CD4-positive, alpha-beta T cell treated with Interleukin-15 for 1 hour (primary cell): Measurements from ENCODE around the gene DOK7.
A peak's percentile ranks its signal among the peaks of the same experiment; 100 is the strongest.
"Not testable (repeated sequence)": the region's sequence is repeated elsewhere in the genome, so short reads cannot be mapped to it uniquely, and the experiment has no call there.

Source experiments
- DNase-seq: peaks from one replicate; pipeline ENCODE4 v3.0.0-alpha.2; 2020

DOK7 gene

DNA sequence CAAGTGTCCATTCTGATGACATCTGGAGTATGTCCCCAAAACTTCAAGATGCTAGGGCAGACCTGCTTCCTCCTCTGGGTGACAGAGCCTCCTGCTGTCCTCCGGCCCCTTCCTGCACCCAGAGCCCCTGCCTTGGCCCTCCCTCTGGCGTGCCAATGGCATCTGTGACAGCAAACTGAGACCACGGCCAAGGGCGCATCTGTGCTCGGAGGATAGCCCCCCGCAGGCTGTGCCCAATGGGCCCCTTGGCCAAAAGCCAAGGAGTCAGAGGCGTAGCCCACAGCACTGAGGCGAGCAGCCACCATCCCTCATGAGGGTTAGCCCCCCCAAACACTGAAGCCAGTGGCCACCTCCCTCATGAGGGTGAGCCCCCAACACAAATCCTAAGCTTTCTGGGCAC, 61.2 kb downstream of the DOK7 start:
- no peak for DNase-seq

DNA sequence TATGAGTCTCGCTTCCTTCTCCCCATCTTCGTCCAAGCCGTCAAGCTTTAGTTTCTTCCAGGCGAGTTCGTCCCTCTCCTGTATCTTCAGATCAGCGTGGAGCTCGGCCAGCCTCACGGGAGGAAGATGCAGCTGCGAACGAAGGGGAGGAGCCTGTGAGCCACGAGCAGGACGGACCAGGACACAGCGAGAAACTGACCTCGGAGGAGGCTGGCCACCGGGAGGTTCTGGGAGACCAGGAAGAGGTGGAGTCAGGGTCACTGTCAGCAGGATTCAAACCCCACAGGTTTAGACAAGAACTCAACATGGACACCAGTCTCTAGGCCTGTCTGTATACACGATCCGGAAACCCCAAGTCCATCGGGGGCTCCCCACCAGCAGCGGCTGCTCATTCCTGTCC, 61.8 kb downstream of the DOK7 start:
- no peak for DNase-seq

DNA sequence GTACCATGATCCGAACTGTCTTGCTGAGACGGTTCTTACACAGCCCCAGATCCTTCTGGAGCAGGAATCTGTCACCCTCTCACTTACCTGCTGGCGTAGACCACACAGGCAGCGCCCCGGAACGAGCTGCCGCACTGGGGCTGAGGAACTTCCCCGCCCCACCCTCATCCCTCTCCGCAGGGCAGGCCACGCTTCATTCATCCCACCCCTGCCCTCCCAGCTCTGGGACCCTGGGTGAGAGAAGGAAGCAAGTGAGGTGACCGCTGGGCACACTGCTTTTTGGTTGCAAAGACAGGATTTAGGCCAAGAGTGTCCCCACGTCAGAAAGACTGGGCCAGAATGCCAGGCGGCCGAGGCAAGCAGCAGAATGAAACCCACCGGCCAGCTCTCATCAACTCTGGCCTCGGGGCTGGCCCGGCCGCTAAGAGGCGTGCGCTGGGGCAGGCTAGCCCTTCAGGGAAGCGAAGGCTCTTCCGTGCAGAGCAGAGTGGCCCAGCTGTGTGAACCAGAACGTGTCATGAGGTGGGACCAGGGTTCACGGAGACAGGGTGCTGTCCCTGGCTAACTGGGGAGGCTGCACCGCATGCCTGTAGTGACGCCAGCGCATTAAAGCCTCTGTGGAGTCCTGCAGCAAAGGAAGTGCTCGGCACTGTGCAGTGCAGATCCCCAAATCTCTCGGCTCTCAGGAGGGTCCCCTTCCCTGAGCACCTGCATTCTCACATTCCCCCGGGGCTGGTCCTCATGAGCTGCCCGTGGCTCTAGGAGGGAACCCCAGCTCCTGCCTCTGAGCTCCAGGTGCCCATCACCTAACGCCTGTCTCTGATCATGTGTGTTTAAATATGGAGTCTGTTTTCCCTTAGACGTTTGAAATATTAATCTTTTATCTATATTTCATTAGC, 62.7 kb downstream of the DOK7 start:
- no peak for DNase-seq

DNA sequence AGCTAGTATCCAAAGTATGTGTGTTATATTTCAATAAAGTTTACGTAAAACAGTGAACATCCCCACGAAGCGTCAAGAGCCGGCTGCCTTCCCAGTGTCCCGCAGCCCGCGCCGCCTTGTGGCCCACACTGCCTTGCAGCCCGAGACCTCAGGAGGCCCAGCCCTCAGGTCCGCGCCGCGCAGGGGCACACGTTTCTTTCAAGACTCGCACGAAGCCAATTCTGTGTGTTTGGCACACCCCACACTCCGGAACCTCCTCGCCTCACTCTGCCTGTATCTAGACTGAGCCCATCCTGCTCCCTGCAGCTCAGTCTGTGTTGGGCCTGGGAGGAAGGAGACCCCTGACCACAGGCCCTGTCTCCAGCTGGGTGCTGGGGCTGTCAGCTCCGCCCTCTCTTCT, 63.4 kb downstream of the DOK7 start:
- no peak for DNase-seq

DNA sequence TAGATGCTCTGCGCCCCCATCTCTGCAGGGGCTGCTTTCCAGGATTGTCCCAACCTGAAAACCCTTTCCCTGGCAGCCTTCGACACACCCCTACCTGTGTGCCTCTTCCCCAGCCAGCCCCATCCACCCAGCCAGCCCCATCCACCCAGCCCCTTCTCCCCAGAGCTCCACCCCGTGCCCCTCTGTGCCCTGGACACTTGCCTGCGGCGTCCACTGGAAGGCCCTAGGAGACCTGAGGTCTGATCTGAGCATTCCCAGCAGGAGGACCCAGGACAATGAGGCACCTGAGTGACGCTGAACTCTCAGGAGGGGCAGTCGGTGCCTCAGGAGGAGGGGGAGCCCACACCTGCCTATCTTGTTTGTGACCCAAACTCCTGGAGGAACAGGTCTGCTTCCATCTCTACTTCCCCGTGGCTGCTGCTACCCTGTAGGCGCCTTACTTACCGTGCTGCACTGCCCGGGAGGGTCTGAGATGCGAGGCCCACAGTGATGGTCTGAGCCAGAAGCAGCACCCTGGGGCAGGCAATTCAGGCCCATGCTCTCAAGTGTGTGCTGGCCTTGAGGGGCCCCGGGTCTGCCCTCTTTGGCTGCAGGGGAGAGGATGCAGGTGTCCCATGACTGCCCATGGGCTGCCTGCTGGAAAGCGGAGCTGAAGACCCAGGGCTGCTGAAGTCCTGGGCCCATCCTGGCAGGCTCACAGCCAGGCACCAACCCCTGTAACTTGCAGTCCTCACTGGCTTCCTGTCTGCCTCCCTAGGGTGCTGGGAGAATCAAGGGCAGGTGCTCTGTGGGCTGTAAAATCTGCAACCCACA, 64.2 kb downstream of the DOK7 start:
- no peak for DNase-seq

DNA sequence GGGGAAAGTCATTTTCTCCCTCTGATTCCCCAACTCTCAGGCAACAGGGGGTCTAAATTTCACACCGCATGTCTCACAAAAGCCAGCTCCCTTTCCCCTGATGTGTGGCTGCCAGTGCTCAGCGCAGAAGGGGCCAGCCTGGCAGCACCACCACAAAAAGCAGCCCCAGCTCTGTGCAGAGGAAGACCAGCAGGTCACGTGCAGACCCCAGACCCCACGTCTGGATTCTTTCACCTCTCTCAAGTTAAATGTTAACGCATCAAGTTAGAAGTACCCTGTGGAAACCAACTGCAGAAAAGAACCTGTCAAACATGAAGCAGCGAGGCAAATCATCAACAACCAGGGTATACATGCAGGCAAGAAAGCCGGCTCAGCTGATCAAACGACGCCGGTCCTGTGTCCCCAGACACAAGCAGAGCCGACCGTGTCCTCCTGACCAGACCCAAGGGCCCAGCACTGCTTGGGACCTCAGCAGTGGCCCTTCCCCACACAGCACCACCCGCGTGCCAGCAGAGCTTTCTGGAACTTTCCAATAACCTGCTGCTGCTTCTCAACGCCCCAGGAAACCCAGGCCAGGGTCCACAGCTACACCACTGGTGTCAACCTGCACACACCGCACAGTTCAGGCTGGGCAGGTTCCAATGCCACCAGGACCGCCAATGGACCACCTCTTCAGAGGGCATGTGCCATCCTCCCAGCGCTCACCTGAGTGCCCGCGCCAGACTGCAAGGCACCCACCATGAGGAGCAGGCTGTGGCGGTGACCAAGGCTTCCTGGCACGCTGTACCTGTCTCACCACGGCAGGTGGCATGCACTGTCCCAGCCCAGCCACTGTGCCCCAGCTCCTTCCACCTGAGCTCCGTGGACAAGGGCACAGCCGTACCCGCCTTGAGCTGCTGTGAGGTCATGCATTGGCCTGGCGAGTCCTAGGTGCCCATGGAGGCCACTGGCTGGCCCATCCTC, 65.1 kb downstream of the DOK7 start:
- no peak for DNase-seq

DNA sequence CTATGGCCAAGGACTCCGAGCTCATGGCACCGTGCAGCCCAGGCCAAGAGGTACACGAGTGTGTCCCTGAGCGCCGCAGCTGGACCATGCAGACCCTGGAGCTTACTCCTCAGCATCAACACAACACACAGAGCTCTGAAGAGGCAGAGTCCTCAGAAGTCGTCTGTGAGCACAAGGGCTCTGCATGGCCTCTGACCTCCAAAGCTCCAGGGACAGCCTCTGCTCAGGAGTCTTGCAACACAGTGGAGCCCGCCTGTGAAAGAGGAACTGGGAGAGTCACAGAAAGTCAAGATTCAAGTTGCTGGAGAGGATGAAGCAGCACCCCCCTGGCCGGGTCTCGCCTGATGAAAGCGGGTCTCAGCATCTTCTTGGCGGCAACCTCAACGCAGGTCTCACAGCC, 66.3 kb downstream of the DOK7 start:
- DNase-seq = peak; percentile 62

DNA sequence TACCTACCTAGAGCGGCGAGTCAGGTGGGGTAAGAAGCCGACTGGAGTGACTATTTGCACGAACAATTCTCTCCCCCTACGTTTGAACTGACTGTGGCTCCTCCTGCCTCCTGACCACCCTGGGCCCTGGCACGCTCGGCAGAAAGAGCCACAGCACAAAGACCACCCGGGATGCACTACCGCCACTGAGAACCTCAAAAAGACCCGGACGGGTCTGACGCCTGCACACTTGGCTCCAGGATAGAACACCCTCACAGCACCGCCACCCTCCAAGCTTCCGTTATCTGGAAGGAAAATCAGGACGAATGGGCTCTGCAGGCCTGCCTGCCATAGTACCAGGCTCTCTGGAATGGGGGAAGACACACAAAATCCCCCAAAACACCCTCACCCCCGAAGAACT, 66.9 kb downstream of the DOK7 start:
- no peak for DNase-seq

DNA sequence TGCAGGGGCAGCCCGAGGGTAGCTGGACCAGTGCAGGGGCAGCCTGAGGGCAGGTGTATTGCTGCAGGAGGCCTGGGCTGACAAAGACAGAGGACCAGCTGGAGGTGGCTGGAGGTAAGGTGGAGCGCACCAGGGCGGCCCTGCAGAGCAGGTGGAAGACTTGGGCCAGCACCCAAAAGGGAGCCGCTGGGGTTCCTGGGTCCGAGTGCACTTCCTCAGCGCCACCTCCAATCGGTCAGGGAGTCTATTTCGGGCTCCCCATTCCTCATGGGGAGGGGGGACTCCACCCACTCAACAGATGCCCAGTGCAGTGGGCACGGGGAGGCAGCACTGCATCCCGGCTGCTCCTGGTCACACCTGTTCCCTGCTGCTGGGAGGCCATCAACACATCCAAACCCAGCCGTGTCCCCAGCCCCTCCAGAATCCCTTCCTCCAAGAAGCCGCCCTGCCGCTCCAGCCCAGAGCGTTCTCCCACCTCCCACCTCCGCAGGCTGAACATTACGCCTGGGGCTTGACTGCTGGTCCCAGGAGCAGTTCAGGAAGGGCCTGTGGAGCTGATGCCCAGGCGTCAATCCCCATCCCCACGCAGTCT, 67.7 kb downstream of the DOK7 start:
- no peak for DNase-seq

DNA sequence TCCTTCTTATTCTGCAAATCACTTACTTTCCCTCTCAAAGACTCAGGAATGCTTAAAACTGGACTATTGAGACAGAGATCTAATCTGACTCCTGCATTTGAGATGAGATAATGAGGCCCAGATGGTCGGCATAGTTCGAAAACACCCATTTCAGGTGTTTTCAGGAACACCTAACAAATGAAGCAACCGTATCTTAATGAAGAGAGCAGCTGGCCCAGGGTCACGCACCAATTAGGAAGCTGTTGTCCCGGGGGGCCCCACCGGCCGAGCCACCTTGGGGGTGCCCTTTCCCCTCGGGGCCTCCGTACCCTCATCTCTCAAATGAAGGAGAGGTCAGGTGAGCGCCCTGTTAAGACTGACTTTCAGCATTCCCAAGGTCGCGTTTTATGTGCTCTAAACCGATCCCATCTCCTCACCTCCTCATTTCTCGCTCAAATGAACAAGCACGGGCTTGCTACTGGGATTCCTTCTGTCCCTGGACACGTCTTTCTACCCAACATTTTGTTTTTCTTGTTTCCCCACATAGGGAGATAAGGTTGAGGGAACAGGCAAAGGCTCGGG, 68.3 kb downstream of the DOK7 start:
- no peak for DNase-seq

DNA sequence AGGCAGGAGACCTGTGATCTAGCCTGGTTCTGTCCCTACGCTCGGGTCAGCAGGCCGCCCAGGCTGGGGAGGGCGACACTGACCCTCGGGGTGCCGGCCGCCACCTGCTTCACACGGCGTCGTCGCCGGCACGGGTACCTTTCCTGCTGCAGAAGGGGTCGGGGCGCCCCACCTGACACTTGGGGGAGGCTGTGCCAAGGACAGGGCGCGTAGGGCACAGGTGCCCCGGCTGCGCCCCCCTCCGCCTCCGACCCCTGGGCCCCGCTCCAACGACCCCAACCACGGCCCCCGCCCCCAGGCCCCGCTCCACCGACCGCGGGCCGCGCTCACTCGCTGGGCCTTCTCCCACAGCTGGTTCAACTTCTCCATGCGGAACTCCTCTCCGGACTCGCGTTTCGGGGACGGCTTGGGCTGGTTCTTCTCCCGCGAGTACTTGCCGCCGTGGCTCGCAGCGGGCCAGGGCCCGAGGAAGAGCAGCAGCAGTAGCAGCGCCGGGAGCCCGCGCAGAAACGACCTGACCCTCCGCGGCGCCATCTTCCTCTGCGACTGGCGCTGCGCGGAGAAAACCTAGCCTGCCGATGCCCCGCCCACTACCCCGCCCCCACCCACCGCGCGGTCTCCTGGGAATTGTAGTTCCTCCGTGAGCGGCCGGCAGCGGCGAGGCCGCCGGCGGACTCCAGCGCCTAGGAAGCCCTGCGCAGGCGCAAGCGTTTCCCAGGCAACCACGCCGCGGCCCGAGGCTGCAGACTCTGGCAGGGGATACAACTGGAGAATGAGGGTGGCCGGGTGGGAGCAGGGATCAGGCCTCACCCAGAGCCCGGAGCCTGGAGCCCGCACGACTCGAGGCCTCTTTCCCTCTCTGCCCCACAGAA, 69.0 kb downstream of the DOK7 start, which contains the start of gene LRPAP1:
LRPAP1 (minus strand) TSS at position 544 of the 872 bp plus-strand sequence; CDS start at position 534, 10 bp downstream.
- DNase-seq = peak; percentile 90

DNA sequence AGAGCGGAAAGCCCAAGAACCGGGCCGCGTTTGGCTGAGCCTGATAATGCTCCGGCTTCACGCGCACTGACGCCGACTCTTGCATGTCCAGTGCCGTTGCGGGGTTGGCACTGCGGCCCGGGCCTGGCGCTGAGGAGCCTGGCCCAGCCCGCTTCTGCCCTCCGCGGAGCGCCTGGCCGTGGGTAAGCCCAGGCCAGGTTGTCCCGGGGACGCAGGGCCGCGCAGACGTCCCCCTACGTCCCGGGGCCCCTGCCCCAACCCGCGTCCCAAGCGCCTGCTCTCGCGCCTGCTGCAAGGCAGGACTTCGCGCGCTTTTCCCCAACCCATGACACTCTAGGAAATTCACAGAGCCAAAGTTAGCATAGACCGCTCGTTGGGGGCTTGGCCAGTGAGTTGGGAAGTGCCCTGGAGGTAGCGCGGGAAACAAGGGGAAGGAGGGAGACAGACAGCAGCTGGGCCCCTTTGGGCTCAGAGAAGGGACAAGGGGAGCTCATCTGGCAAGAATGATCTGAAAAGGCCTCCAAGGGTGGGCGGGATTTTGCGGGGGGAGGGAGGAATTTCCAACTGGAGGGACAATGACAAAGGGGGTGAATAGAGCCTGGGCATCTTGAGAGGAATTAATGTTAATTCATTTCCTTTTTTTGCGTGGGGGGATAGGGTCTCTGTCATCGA, 69.8 kb downstream of the DOK7 start:
- no peak for DNase-seq

DNA sequence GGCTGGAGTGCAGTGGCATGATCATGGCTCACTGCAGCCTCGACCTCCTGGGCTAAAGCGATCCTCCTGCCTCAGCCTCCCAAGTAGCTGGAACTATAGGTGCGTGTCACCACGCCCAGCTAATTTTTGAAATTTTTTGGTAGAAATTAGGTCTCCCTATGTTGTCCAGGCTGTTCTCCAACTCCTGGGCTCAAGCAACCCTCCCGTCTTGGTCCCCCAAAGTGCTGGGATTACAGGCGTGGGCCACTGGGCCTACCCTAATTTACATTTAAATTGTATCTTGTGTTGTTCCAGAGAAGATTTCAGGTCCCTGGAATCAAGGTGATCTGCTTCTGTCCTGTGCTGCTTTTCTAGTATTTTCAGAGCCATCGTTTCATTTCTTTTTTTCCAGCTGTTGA, 70.3 kb downstream of the DOK7 start:
- DNase-seq = no peak

DNA sequence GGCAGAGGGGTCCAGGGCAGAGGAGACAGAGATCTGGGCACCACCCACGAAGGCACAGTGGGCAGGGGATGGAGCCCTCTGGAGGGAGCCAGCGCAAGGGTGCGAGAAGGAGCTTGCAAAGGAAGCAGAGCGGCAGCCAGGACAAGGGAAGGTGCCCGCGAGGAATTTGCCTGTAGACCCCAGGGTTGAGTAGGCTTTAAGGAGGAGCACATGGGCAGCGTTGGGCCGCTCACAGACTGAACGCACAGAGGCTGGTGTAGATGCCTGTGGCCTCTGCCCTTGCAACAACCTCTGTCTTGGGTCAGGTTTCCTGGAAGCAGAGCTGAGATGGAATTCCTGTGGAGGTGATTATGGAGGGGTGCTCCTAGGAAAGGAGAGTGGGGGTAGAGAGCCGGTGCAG, 72.7 kb downstream of the DOK7 start:
- not testable (repeated sequence) for DNase-seq

DNA sequence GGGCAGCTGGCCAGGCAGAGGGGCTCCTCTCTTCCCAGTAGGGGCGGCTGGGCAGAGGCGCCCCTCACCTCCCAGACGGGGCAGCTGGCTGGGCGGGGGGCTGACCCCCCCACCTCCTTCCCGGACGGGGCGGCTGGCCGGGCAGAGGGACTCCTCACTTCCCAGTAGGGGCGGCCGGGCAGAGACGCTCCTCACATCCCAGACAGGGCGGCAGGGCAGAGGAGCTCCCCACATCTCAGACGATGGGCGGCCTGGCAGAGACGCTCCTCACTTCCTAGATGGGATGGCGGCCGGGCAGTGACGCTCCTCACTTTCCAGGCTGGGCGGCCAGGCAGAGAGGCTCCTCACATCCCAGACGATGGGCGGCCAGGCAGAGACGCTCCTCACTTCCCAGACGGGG, 75.8 kb downstream of the DOK7 start:
- DNase-seq = not testable (repeated sequence)

DNA sequence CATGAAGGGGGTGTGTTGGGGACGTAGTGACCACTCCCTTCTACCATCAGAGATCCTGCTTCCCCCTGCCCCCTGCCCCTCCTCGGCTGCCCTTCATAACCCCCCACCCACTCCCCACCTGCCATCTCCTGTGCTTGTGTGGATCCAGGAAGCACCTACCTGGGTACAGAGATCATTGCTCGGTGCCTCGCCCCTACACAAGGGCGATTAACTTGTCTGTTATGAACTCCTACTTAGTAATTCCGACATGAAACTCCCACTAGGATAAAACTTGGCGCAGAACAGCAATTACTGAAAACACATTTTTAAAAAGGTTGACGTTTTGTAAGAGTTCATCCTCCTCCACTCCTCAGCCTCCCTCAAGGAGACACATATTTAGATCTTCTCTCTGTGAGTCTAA, 80.3 kb downstream of the DOK7 start:
- not testable (repeated sequence) for DNase-seq
